Thyroid gland (tissue), 4 donors: Measurements from ENCODE around the gene PRLHR. TPM values are rescaled to one million over a fixed set of nuclear protein-coding genes. Genes with fewer than 3 reads are reported as not detected.

ENCODE experiments used
- total RNA-seq, 4 donors: library from RNA; depleted of rRNA; stranded (reverse); fragments of >200 nt; gene quantifications; one replicate each; pipeline ENCODE4 v1.2.3, GENCODE V29; 2016

PRLHR gene
- total RNA-seq, 4 donors from 2014 or later: not detected

Other genes with a start within 250 kb of the PRLHR start
- gene CACUL1, start 159.3 kb upstream of the PRLHR start, total RNA-seq: 10 to 100 TPM; 23.0 to 36.8 (median 31.5) TPM